AG10803 (cell line): ENCODE data around the gene HTT.

ENCODE experiments used
- DNase-seq: peaks from one replicate; pipeline ENCODE4 v3.0.0; 2010; ENCODE audit warnings: low read depth
- H3K4me3 ChIP-seq: 2 replicates; pipeline ENCODE4 v1.5.1; 2011; ENCODE audit warnings: mild to moderate bottlenecking, low read length, control low read depth
- TF ChIP-seq, protein P1 (sequence below): conservative IDR thresholded peaks from 2 replicates; pipeline ENCODE4 v1.5.1; 2011; ENCODE audit warnings: mild to moderate bottlenecking, low read length, control low read depth, inconsistent platforms

Gene HTT

DNA sequence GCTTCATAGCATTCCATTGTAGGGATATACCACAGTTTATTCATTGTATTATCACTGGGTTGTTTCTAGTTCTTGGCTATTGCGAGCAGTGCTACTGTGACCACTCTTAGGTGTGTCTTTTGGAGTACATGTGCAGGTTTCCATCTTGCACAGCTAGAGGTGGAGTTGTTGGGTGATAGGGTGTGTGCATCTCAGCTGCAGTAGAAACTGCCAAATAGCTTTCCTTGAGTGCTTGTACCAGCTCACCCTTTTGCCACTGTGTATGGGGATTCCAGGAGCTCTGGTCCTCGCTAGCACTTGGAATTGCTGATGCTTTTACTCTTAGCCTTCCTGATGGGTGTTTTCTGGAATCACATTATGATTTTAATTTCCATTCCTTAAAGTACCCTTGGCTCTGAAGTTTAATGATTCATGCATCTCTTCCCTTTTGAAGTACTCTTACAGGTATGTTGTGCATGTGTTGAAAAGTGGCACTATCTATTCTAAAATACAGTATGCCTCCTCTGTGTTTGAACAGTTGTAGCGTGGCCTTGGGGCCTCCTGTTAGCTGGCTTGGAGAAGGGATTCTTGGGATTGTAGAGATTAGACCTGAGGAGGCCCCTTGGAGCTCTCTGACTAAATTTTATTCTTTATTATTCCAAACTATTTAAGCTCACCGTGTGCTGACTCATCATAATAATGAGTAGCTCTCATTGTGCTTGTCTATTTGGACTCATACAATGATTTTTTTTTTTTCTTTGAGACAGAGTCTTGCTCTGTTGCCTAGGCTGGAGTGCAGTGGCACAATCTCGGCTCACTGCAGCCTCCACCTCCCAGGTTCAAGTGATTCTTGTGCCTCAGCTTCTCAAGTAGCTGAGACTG is 38.4 kb downstream of the HTT start:
- peak; percentile 6 for DNase-seq
- TF ChIP-seq, protein P1, sequence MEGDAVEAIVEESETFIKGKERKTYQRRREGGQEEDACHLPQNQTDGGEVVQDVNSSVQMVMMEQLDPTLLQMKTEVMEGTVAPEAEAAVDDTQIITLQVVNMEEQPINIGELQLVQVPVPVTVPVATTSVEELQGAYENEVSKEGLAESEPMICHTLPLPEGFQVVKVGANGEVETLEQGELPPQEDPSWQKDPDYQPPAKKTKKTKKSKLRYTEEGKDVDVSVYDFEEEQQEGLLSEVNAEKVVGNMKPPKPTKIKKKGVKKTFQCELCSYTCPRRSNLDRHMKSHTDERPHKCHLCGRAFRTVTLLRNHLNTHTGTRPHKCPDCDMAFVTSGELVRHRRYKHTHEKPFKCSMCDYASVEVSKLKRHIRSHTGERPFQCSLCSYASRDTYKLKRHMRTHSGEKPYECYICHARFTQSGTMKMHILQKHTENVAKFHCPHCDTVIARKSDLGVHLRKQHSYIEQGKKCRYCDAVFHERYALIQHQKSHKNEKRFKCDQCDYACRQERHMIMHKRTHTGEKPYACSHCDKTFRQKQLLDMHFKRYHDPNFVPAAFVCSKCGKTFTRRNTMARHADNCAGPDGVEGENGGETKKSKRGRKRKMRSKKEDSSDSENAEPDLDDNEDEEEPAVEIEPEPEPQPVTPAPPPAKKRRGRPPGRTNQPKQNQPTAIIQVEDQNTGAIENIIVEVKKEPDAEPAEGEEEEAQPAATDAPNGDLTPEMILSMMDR = no peak
- no peak overlapping the region for H3K4me3 ChIP-seq

DNA sequence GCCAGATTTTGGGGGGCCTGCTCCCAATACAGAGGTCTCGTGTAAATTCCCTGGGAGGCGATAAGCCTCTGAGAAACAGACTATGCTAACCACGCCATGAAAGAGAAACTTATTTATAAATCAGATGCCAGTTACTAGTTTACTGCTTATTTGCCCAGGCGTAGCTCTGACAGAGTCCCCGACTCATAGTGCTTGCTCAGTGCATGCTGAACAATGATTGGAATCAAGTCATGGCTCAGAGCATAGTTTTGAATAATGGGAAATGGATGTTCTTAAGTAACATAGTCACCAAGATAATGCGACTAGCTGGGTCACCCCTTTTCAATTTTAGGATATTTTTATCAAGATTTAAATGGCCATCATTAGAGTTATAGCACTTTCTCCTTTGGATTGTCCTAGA is 39.9 kb downstream of the HTT start:
- TF ChIP-seq, protein P1 = no peak
- DNase-seq = peak; percentile 12
- no peak overlapping the region for H3K4me3 ChIP-seq

DNA sequence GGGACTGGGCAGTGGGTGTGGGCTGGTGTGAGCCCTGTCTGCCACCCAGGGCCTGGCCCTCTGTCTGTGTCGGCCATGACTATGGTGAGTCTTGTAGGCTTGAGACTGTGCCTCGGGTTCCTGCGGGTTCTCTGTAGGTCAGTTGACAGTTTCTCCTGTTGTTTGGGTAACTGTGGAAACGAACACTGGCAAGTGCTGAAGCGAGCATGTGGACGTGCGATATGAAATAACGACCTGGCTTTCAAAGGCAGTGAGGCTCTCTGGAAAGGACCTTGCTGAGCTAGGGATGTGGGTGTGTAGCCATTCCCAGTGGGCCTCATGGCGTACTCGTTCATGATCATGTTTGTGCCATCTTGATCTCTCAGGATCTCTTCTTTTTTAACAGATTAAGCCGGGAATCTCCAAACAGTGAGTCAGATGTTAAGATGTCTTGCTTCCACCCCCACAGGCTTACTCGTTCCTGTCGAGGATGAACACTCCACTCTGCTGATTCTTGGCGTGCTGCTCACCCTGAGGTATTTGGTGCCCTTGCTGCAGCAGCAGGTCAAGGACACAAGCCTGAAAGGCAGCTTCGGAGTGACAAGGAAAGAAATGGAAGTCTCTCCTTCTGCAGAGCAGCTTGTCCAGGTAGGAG is 41.3 kb downstream of the HTT start:
- H3K4me3 ChIP-seq = no peak overlapping the region
- peak; percentile 31 for DNase-seq
- TF ChIP-seq, protein P1 = no peak

DNA sequence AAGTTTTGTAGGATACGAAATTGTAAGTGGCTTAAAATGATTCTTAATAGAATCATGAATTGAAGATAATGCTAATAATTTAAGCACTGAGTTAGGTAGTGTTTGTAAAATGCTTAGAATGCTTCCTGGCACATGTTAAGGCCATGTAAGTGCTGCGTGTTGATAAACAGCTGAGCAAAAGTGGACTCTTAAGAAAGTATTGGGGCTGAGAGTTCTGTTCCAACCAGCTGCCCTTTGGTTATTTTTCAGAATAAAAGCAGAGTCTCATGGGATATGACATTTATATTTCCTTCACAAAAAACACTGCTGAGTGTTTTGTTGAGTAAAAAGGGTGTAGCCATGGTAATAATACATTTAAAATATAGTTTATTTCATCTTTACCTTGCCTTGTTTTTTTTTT is 42.5 kb downstream of the HTT start:
- no peak overlapping the region for H3K4me3 ChIP-seq
- no peak for DNase-seq
- TF ChIP-seq, protein P1 = no peak

DNA sequence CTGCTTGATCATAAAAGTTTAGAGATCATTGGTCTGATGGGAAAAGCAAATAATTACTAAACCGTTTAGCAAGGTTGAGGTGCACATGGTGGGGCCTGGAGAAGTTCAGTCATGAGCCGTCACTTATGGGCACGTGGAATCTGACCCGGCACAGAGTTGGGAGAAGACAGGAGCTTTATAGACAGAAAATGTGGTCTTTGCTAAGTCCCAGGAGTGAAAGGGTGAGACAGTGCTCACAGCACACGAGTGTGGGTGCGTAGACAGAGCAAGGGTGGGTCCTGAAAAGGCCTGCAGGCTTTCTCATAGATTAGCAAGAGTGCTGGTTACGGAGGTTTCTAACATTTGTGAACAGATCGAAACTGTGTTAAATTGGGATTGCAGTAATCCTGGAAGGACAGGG is 43.8 kb downstream of the HTT start:
- H3K4me3 ChIP-seq = no peak overlapping the region
- no peak for DNase-seq
- TF ChIP-seq, protein P1 = no peak

DNA sequence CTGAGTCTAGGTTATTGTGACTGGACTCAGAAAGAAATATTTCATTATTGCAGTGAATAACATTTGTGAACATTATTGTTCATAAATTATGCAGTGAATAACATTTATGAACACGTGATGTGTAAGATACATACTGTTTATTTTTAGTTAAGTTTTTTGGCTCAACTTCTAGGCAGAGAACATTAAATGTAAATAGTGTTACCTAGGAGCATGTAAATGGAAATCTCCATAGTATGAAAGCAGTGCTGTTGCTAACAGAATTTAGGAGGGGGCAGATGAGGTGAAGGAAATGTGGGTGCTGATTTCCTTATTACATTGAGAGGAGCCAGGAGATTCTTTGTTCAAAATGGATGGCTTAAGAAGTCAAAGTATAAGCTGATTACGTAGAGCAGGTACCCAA is 45.0 kb downstream of the HTT start:
- DNase-seq = no peak
- TF ChIP-seq, protein P1 = no peak
- H3K4me3 ChIP-seq = no peak overlapping the region

DNA sequence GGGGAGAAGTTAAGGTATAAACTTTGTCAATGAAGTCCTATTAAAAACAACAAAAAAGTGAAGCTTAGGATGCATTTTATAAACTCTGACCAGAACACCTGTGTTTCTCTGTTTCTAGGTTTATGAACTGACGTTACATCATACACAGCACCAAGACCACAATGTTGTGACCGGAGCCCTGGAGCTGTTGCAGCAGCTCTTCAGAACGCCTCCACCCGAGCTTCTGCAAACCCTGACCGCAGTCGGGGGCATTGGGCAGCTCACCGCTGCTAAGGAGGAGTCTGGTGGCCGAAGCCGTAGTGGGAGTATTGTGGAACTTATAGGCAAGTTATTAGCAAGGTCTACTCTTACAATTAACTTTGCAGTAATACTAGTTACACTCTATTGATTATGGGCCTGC is 46.6 kb downstream of the HTT start:
- H3K4me3 ChIP-seq = no peak overlapping the region
- TF ChIP-seq, protein P1 = no peak
- no peak for DNase-seq
